Body of pancreas (tissue), 4 donors: ENCODE data around the gene CSF3.

Experiments used
- CTCF ChIP-seq, 7 experiments: fragments of 450-650 bp in 4 of 7; fragments of 200-600 bp in 3 of 7; sonication (generic) in 3 of 7; IDR thresholded peaks; one replicate each; pipeline ENCODE4 v1.5.1; 2016 to 2019; ENCODE audit warnings: antibody characterized with exemption in 7 of 7
- POLR2A ChIP-seq, 3 donors: fragments of 450-650 bp; IDR thresholded peaks; one replicate each; pipeline ENCODE4 v1.6.1; 2016; ENCODE audit warnings: antibody characterized with exemption in 3 of 3, mild to moderate bottlenecking in 2 of 3

- TF ChIP-seq POLR2A (IDR thresholded peaks at IDR 0.05) = no peak
- no peak for TF ChIP-seq CTCF (IDR thresholded peaks at IDR 0.05)
Observed at GRCh38 chr17:40024901-40025300, 9.7 kb downstream of the CSF3 start.
